Neuronal stem cell (in vitro differentiated cells): Measurements from ENCODE around the gene ATRX.

Source experiments
- DNase-seq: peaks from one replicate; pipeline ENCODE4 v3.0.0-alpha.2; 2013; ENCODE audit warnings: low spot score
- H2AFZ ChIP-seq: one replicate; pipeline ENCODE4 v1.6.1; 2013; ENCODE audit warnings: mild to moderate bottlenecking, low read length, inconsistent platforms
- H2AK5ac ChIP-seq: 2 replicates; pipeline ENCODE4 v1.6.1; 2013; ENCODE audit warnings: low read depth, mild to moderate bottlenecking, inconsistent platforms, low read length, moderate library complexity, mixed read lengths
- H2BK120ac ChIP-seq: 2 replicates; pipeline ENCODE4 v1.6.1; 2013; ENCODE audit warnings: low read depth, mild to moderate bottlenecking, inconsistent platforms, low read length, moderate library complexity, mixed read lengths
- H2BK12ac ChIP-seq: one replicate; pipeline ENCODE4 v1.6.1; 2013; ENCODE audit warnings: low read length, inconsistent platforms
- H2BK15ac ChIP-seq: 2 replicates; pipeline ENCODE4 v1.6.1; 2013; ENCODE audit warnings: mild to moderate bottlenecking, low read length, inconsistent platforms, mixed read lengths
- H2BK5ac ChIP-seq: one replicate; pipeline ENCODE4 v1.6.1; 2013; ENCODE audit warnings: inconsistent platforms, mild to moderate bottlenecking, low read length, moderate library complexity
- H3K14ac ChIP-seq: one replicate; pipeline ENCODE4 v1.6.1; 2013; ENCODE audit warnings: low read length, inconsistent platforms
- H3K18ac ChIP-seq: 2 replicates; pipeline ENCODE4 v1.6.1; 2013; ENCODE audit warnings: low read length, inconsistent platforms
- H3K23ac ChIP-seq: 2 replicates; pipeline ENCODE4 v1.6.1; 2013; ENCODE audit warnings: low read depth, mild to moderate bottlenecking, mixed read lengths, low read length, inconsistent platforms; ENCODE audit not compliant: poor library complexity
- H3K27ac ChIP-seq: replicated peaks from 3 replicates; pipeline ENCODE4 v1.5.1; 2013; ENCODE audit warnings: low read length, inconsistent platforms
- H3K27me3 ChIP-seq, 3 experiments: 2 replicates each; pipeline ENCODE4 v1.6.1; 2013; ENCODE audit warnings: low read length in 3 of 3, mild to moderate bottlenecking in 2 of 3, inconsistent platforms in 1 of 3, low read depth in 1 of 3, mixed read lengths in 1 of 3, moderate library complexity in 1 of 3; ENCODE audit not compliant: control insufficient read depth in 3 of 3, insufficient read depth in 3 of 3
- H3K36me3 ChIP-seq, 2 donors: replicated peaks in 1 of 2; 2 replicates each; pipeline ENCODE4 v1.6.1; 2013; ENCODE audit warnings: low read length in 2 of 2; ENCODE audit not compliant: control insufficient read depth in 2 of 2, insufficient read depth in 2 of 2
- H3K4ac ChIP-seq: 2 replicates; pipeline ENCODE4 v1.6.1; 2013; ENCODE audit warnings: inconsistent platforms, mild to moderate bottlenecking, low read length, moderate library complexity
- H3K4me1 ChIP-seq, 2 donors: 1 replicate in 1 of 2; 2 replicates in 1 of 2; pipeline ENCODE4 v1.6.1; 2013; ENCODE audit warnings: low read length in 2 of 2, low read depth in 1 of 2; ENCODE audit not compliant: control insufficient read depth in 2 of 2, insufficient read depth in 1 of 2
- H3K4me2 ChIP-seq: one replicate; pipeline ENCODE4 v1.6.1; 2013; ENCODE audit warnings: mild to moderate bottlenecking, low read length, inconsistent platforms; ENCODE audit not compliant: insufficient read depth, poor library complexity, severe bottlenecking
- H3K4me3 ChIP-seq, 2 donors: 2 replicates each; pipeline ENCODE4 v1.5.1; 2013; ENCODE audit warnings: low read length in 2 of 2, mild to moderate bottlenecking in 2 of 2, inconsistent platforms in 1 of 2, moderate library complexity in 1 of 2
- H3K79me1 ChIP-seq: one replicate; pipeline ENCODE4 v1.6.1; 2013; ENCODE audit warnings: low read depth, mild to moderate bottlenecking, inconsistent platforms, low read length, moderate library complexity
- H3K9ac ChIP-seq: one replicate; pipeline ENCODE4 v1.6.1; 2013; ENCODE audit warnings: mild to moderate bottlenecking, low read depth, low read length, inconsistent platforms; ENCODE audit not compliant: poor library complexity
- H3K9me3 ChIP-seq, 2 donors: replicated peaks in 1 of 2; 2 replicates each; pipeline versions ENCODE3 to v1.6.1; 2013; ENCODE audit warnings: low read length in 2 of 2, mild to moderate bottlenecking in 2 of 2, inconsistent platforms in 1 of 2, low read depth in 1 of 2, mixed read lengths in 1 of 2, moderate library complexity in 1 of 2; ENCODE audit not compliant: control insufficient read depth in 2 of 2, insufficient read depth in 1 of 2
- H4K8ac ChIP-seq: one replicate; pipeline ENCODE4 v1.6.1; 2013; ENCODE audit warnings: low read depth, mild to moderate bottlenecking, inconsistent platforms, low read length, moderate library complexity
- H4K91ac ChIP-seq: one replicate; pipeline ENCODE4 v1.6.1; 2013; ENCODE audit warnings: low read length, low read depth, mild to moderate bottlenecking, inconsistent platforms; ENCODE audit not compliant: poor library complexity
- WGBS, 2 donors: extraction: QIAGEN DNeasy Blood & Tissue Kit; methylation state at CpG; one replicate each; pipeline ENCODE4 v1.1.7; 2013; ENCODE audit warnings: missing lambda C conversion rate in 2 of 2, mixed read lengths in 1 of 2; ENCODE audit not compliant: insufficient read length in 2 of 2, insufficient replicate concordance in 1 of 2; ENCODE audit errors: extremely low coverage in 2 of 2; 5-methylcytosine and 5-hydroxymethylcytosine counted together

Gene ATRX

GRCh38 chrX:77639820-77640219 is 146.2 kb downstream of the ATRX start:
- Histone ChIP-seq H3K79me1 (peaks cover 3% of the 10 kb centered on the region), H2BK120ac (no peak overlapping the region), H3K23ac (no peak overlapping the region), H3K27ac (no peak overlapping the region), H3K4ac (no peak overlapping the region), H3K36me3 (peaks cover 0 to 74% of the 10 kb centered on the region in 2 donors), H3K27me3 (no peaks in the 10 kb centered on the region), H2BK12ac (no peak overlapping the region), H3K4me1 (no peaks in the 10 kb centered on the region), H3K18ac (no peak overlapping the region), H2BK5ac (no peak overlapping the region), H2AK5ac (no peak overlapping the region), H2BK15ac (no peak overlapping the region), H3K14ac (no peak overlapping the region), H3K9ac (no peak overlapping the region), H2AFZ (no peak overlapping the region), H3K9me3 (peaks cover 0 to under 1% of the 10 kb centered on the region in 2 donors), H4K91ac (no peak overlapping the region), H3K4me2 (no peak overlapping the region), H3K4me3 (no peak overlapping the region), H4K8ac (no peak overlapping the region)
- DNase-seq: no peak
- no CpG with 5 or more reads among the region's 1 CpG for WGBS, 2 donors

GRCh38 chrX:77638397-77638796 is 147.6 kb downstream of the ATRX start:
- Histone ChIP-seq H4K91ac (no peak overlapping the region), H3K23ac (no peak overlapping the region), H3K9me3 (no peaks in the 10 kb centered on the region), H3K27me3 (no peaks in the 10 kb centered on the region), H3K4ac (no peak overlapping the region), H4K8ac (no peak overlapping the region), H2AK5ac (no peak overlapping the region), H2BK5ac (no peak overlapping the region), H3K9ac (no peak overlapping the region), H3K4me1 (no peaks in the 10 kb centered on the region), H3K4me2 (no peak overlapping the region), H3K27ac (no peak overlapping the region), H3K4me3 (no peak overlapping the region), H3K14ac (no peak overlapping the region), H2BK12ac (no peak overlapping the region), H3K36me3 (peaks cover 0 to 74% of the 10 kb centered on the region in 2 donors), H3K79me1 (peaks cover 2% of the 10 kb centered on the region), H2BK120ac (no peak overlapping the region), H2BK15ac (no peak overlapping the region), H3K18ac (no peak overlapping the region), H2AFZ (no peak overlapping the region)
- WGBS, 2 donors: no CpG with 5 or more reads among the region's 8 CpGs
- DNase-seq: no peak

GRCh38 chrX:77635373-77635772 is 150.6 kb downstream of the ATRX start:
- H3K14ac ChIP-seq: no peak overlapping the region
- H2BK120ac ChIP-seq: no peak overlapping the region
- H4K91ac ChIP-seq: no peak overlapping the region
- H2AK5ac ChIP-seq: no peak overlapping the region
- no peak overlapping the region for H2AFZ ChIP-seq
- H2BK15ac ChIP-seq: no peak overlapping the region
- no peak overlapping the region for H2BK12ac ChIP-seq
- H3K23ac ChIP-seq: no peak overlapping the region
- no peak overlapping the region for H2BK5ac ChIP-seq
- no peak overlapping the region for H3K18ac ChIP-seq
- H3K4ac ChIP-seq: no peak overlapping the region
- H3K36me3 ChIP-seq: peaks cover 0 to 88% of the 10 kb centered on the region in 2 donors
- no peaks in the 10 kb centered on the region for H3K79me1 ChIP-seq
- H3K27me3 ChIP-seq: no peaks in the 10 kb centered on the region
- DNase-seq: no peak
- H3K4me3 ChIP-seq: no peak overlapping the region
- no peak overlapping the region for H4K8ac ChIP-seq
- no peak overlapping the region for H3K4me2 ChIP-seq
- H3K4me1 ChIP-seq: no peaks in the 10 kb centered on the region
- H3K9me3 ChIP-seq: no peaks in the 10 kb centered on the region
- WGBS, 2 donors: no CpG with 5 or more reads among the region's 2 CpGs
- H3K9ac ChIP-seq: no peak overlapping the region
- H3K27ac ChIP-seq: no peak overlapping the region

- no peak overlapping the region for H2BK15ac ChIP-seq
- peaks cover 2 to 60% of the 10 kb centered on the region in 2 donors for H3K36me3 ChIP-seq
- H3K9ac ChIP-seq: no peak overlapping the region
- H3K79me1 ChIP-seq: no peaks in the 10 kb centered on the region
- no peak overlapping the region for H4K91ac ChIP-seq
- H3K23ac ChIP-seq: no peak overlapping the region
- H2AK5ac ChIP-seq: no peak overlapping the region
- no peak overlapping the region for H3K14ac ChIP-seq
- DNase-seq: no peak
- no CpG with 5 or more reads among the region's 1 CpG for WGBS, 2 donors
- H3K27me3 ChIP-seq: no peaks in the 10 kb centered on the region
- no peak overlapping the region for H3K27ac ChIP-seq
- H2BK5ac ChIP-seq: no peak overlapping the region
- H3K4me1 ChIP-seq: no peaks in the 10 kb centered on the region
- no peak overlapping the region for H3K4me2 ChIP-seq
- no peak overlapping the region for H2BK120ac ChIP-seq
- no peak overlapping the region for H2BK12ac ChIP-seq
- no peak overlapping the region for H4K8ac ChIP-seq
- no peak overlapping the region for H3K4ac ChIP-seq
- no peak overlapping the region for H2AFZ ChIP-seq
- H3K4me3 ChIP-seq: no peak overlapping the region
- no peaks in the 10 kb centered on the region for H3K9me3 ChIP-seq
- H3K18ac ChIP-seq: no peak overlapping the region
These were observed 157.6 kb downstream of the ATRX start for GRCh38 chrX:77628294-77629025.
